T-helper 1 cell (primary cell): ENCODE measurements around the gene MYO18B.

Experiments
- DNase-seq, 5 donors: peaks; one replicate each; pipeline ENCODE4 v3.0.0-alpha.2; 2012 to 2020

The MYO18B gene

GRCh38 chr22:25751174-25751581 lies 9.2 kb downstream of the MYO18B start:
- peak in 1 of 5 donors; percentile 48 for DNase-seq

- DNase-seq: no peak
Observed at GRCh38 chr22:25752615-25753214, 10.7 kb downstream of the MYO18B start.

- peak in 1 of 5 donors; percentile 30 for DNase-seq
Observed at GRCh38 chr22:25753252-25753651, 11.3 kb downstream of the MYO18B start.

GRCh38 chr22:25754527-25755202 lies 12.7 kb downstream of the MYO18B start:
- no peak for DNase-seq

GRCh38 chr22:25757686-25758085 lies 15.7 kb downstream of the MYO18B start:
- no peak for DNase-seq

- no peak for DNase-seq
Observed at GRCh38 chr22:25758316-25758715, 16.3 kb downstream of the MYO18B start.

GRCh38 chr22:25759825-25760231 lies 17.8 kb downstream of the MYO18B start:
- no peak for DNase-seq

- no peak for DNase-seq
Observed at GRCh38 chr22:25760294-25760693, 18.3 kb downstream of the MYO18B start.

- DNase-seq: no peak
Observed at GRCh38 chr22:25760848-25761595, 19.0 kb downstream of the MYO18B start.

GRCh38 chr22:25762147-25762546 lies 20.2 kb downstream of the MYO18B start:
- no peak for DNase-seq

GRCh38 chr22:25763239-25763777 lies 21.3 kb downstream of the MYO18B start:
- DNase-seq: no peak

- no peak for DNase-seq
Observed at GRCh38 chr22:25764270-25765015, 22.5 kb downstream of the MYO18B start.

GRCh38 chr22:25765016-25765367 lies 23.0 kb downstream of the MYO18B start:
- no peak for DNase-seq

- no peak for DNase-seq
Observed at GRCh38 chr22:25765801-25766200, 23.8 kb downstream of the MYO18B start.

- DNase-seq: no peak
Observed at GRCh38 chr22:25766418-25766817, 24.4 kb downstream of the MYO18B start.

- no peak for DNase-seq
Observed at GRCh38 chr22:25770333-25770732, 28.3 kb downstream of the MYO18B start.

GRCh38 chr22:25772288-25772687 lies 30.3 kb downstream of the MYO18B start:
- no peak for DNase-seq

- DNase-seq: no peak
Observed at GRCh38 chr22:25774575-25775026, 32.6 kb downstream of the MYO18B start.

GRCh38 chr22:25775531-25775930 lies 33.5 kb downstream of the MYO18B start:
- DNase-seq: no peak

- no peak for DNase-seq
Observed at GRCh38 chr22:25777411-25777810, 35.4 kb downstream of the MYO18B start.

- DNase-seq: peak in 1 of 5 donors; percentile 38
Observed at GRCh38 chr22:25777870-25778269, 35.9 kb downstream of the MYO18B start.

GRCh38 chr22:25779426-25779825 lies 37.4 kb downstream of the MYO18B start:
- no peak for DNase-seq

GRCh38 chr22:25779890-25780289 lies 37.9 kb downstream of the MYO18B start:
- DNase-seq: no peak
